Thoracic aorta (tissue), 2 donors: ENCODE data around the gene NANOS3. TPM values are rescaled to one million over a fixed set of nuclear protein-coding genes. Genes with fewer than 3 reads are reported as not detected.

Experiments used
- ATAC-seq: fragments of 150-250 bp; one replicate; pipeline ENCODE4 v1.8.0; 2017; ENCODE audit warnings: low read depth; ENCODE audit not compliant: insufficient number of reproducible peaks, low FRiP score
- DNase-seq: peaks from one replicate; pipeline ENCODE4 v3.0.0-alpha.2; 2020; ENCODE audit warnings: low spot score
- H3K27ac ChIP-seq, 2 donors: fragments of 200-600 bp; sonication (generic); 1 replicate in 1 of 2; 2 replicates in 1 of 2; pipeline ENCODE4 v1.5.1; 2016; ENCODE audit warnings: mild to moderate bottlenecking in 2 of 2, moderate library complexity in 2 of 2
- H3K27me3 ChIP-seq: fragments of 200-600 bp; sonication (generic); replicated peaks from 2 replicates; pipeline ENCODE4 v1.6.0; 2016; ENCODE audit warnings: mild to moderate bottlenecking; ENCODE audit not compliant: insufficient read depth
- H3K36me3 ChIP-seq: fragments of 200-600 bp; sonication (generic); one replicate; pipeline ENCODE4 v1.5.1; 2016
- H3K4me1 ChIP-seq, 2 donors: fragments of 200-600 bp; sonication (generic); 1 replicate in 1 of 2; 2 replicates in 1 of 2; pipeline versions ENCODE4 v1.5.1 to v1.6.0; 2016; ENCODE audit warnings: low read depth in 2 of 2, mild to moderate bottlenecking in 1 of 2; ENCODE audit not compliant: control insufficient read depth in 1 of 2
- H3K4me3 ChIP-seq: fragments of 200-600 bp; sonication (generic); 2 replicates; pipeline ENCODE4 v1.5.1; 2016; ENCODE audit warnings: mild to moderate bottlenecking
- H3K9me3 ChIP-seq: fragments of 200-600 bp; sonication (generic); 2 replicates; pipeline ENCODE4 v1.5.1; 2016
- total RNA-seq, 2 donors: library from RNA; depleted of rRNA; stranded (reverse); fragments of >200 nt; gene quantifications; one replicate each; pipeline versions ENCODE4 v1.1.0 to v1.2.3, GENCODE V29; 2016
- TF ChIP-seq, protein P1 (sequence below): fragments of 200-600 bp; sonication (generic); IDR thresholded peaks from one replicate; pipeline ENCODE4 v1.5.1; 2019; ENCODE audit warnings: antibody characterized with exemption

The NANOS3 gene
- total RNA-seq, 2 donors from 2014 or later, result not detected

- no peak overlapping the region for H3K4me3 ChIP-seq
- ATAC-seq, result no peak
Observed at GRCh38 chr19:13873834-13874515, 3.0 kb upstream of the NANOS3 start.

GRCh38 chr19:13875824-13876223 is 1.1 kb upstream of the NANOS3 start:
- no peak overlapping the region for H3K4me3 ChIP-seq
- H3K36me3 ChIP-seq, result no peaks in the 10 kb centered on the region
- H3K27ac ChIP-seq, result no peak overlapping the region
- no peaks in the 10 kb centered on the region for H3K9me3 ChIP-seq
- TF ChIP-seq, protein P1, sequence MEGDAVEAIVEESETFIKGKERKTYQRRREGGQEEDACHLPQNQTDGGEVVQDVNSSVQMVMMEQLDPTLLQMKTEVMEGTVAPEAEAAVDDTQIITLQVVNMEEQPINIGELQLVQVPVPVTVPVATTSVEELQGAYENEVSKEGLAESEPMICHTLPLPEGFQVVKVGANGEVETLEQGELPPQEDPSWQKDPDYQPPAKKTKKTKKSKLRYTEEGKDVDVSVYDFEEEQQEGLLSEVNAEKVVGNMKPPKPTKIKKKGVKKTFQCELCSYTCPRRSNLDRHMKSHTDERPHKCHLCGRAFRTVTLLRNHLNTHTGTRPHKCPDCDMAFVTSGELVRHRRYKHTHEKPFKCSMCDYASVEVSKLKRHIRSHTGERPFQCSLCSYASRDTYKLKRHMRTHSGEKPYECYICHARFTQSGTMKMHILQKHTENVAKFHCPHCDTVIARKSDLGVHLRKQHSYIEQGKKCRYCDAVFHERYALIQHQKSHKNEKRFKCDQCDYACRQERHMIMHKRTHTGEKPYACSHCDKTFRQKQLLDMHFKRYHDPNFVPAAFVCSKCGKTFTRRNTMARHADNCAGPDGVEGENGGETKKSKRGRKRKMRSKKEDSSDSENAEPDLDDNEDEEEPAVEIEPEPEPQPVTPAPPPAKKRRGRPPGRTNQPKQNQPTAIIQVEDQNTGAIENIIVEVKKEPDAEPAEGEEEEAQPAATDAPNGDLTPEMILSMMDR, result no peak
- peaks cover 8 to 15% of the 10 kb centered on the region in 2 donors for H3K4me1 ChIP-seq
- DNase-seq (no peak), ATAC-seq (no peak)
- H3K27me3 ChIP-seq, result no peaks in the 10 kb centered on the region

More at GRCh38 chr19:13873834-13874515, 3.0 kb upstream of the NANOS3 start:
- H3K4me1 ChIP-seq, result no peaks in the 10 kb centered on the region
- no peaks in the 10 kb centered on the region for H3K9me3 ChIP-seq
- TF ChIP-seq, protein P1, result no peak
- H3K27ac ChIP-seq, result no peak overlapping the region
- no peak for DNase-seq
- no peaks in the 10 kb centered on the region for H3K36me3 ChIP-seq
- H3K27me3 ChIP-seq, result no peaks in the 10 kb centered on the region

DNA sequence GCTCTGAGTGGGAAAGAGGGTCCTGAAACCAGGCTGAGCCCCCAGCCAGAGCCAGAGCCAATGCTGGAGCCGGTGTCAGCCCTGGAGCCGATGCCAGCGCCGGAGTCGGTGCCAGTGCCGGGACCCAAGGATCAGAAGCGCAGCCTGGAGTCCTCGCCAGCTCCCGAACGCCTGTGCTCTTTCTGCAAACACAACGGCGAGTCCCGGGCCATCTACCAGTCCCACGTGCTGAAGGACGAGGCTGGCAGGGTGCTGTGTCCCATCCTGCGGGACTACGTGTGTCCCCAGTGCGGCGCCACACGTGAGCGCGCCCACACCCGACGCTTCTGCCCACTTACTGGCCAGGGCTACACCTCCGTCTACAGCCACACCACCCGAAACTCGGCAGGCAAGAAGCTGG is 369 bp downstream of the NANOS3 start:
- H3K27me3 ChIP-seq, result no peaks in the 10 kb centered on the region
- peaks cover 8 to 18% of the 10 kb centered on the region in 2 donors for H3K4me1 ChIP-seq
- DNase-seq (no peak), ATAC-seq (no peak)
- TF ChIP-seq, protein P1, result no peak
- no peak overlapping the region for H3K4me3 ChIP-seq
- H3K27ac ChIP-seq, result no peak overlapping the region
- no peaks in the 10 kb centered on the region for H3K36me3 ChIP-seq
- H3K9me3 ChIP-seq, result no peaks in the 10 kb centered on the region

- ATAC-seq (peak; percentile 93), DNase-seq (peak; percentile 89)
- H3K36me3 ChIP-seq, result no peaks in the 10 kb centered on the region
- H3K27me3 ChIP-seq, result no peaks in the 10 kb centered on the region
- H3K4me3 ChIP-seq, result peak overlapping the region; percentile 71
- peaks cover 8 to 18% of the 10 kb centered on the region in 2 donors for H3K4me1 ChIP-seq
- TF ChIP-seq, protein P1, result peak; percentile 94
- H3K9me3 ChIP-seq, result no peaks in the 10 kb centered on the region
- peak overlapping the region; percentile 83 to 89 for H3K27ac ChIP-seq
Observed at GRCh38 chr19:13880059-13881043, 3.4 kb downstream of the NANOS3 start.

- TF ChIP-seq, protein P1, result no peak
- Histone ChIP-seq H3K4me1 (peaks cover 8 to 18% of the 10 kb centered on the region in 2 donors), H3K4me3 (no peak overlapping the region), H3K9me3 (no peaks in the 10 kb centered on the region), H3K36me3 (no peaks in the 10 kb centered on the region), H3K27me3 (no peaks in the 10 kb centered on the region), H3K27ac (peak overlapping the region; percentile 83 to 89)
- ATAC-seq (no peak), DNase-seq (no peak)
Observed at GRCh38 chr19:13881251-13881691, 4.3 kb downstream of the NANOS3 start.
